OCI-LY1 (cell line): Measurements from ENCODE around the gene DRD4.

ENCODE experiments used
- H2AFZ ChIP-seq: fragments of 200-600 bp; sonication (generic), shearing (Covaris generic); 2 replicates; pipeline ENCODE4 v1.6.0; 2014; ENCODE audit warnings: antibody characterized with exemption, mild to moderate bottlenecking, low read length
- H3F3A ChIP-seq: fragments of 200-600 bp; sonication (generic), shearing (Covaris generic); 2 replicates; pipeline ENCODE4 v1.6.0; 2014; ENCODE audit warnings: mild to moderate bottlenecking, antibody characterized with exemption, low read length, moderate library complexity; ENCODE audit not compliant: insufficient read depth
- H3K27ac ChIP-seq: fragments of 200-600 bp; sonication (generic); 2 replicates; pipeline ENCODE4 v1.5.1; 2014; ENCODE audit warnings: low read length, mixed run types, mild to moderate bottlenecking, low read depth; ENCODE audit not compliant: poor library complexity, severe bottlenecking
- H3K27me3 ChIP-seq: fragments of 200-600 bp; sonication (generic); 2 replicates; pipeline ENCODE4 v1.6.0; 2014; ENCODE audit warnings: antibody characterized with exemption, mild to moderate bottlenecking, low read length, moderate library complexity; ENCODE audit not compliant: insufficient read depth
- H3K36me3 ChIP-seq: fragments of 200-600 bp; sonication (generic); 2 replicates; pipeline ENCODE4 v1.6.1; 2014; ENCODE audit warnings: mild to moderate bottlenecking, antibody characterized with exemption, low read length, moderate library complexity, mixed read lengths; ENCODE audit not compliant: insufficient read depth
- H3K4me1 ChIP-seq: fragments of 200-600 bp; sonication (generic); 2 replicates; pipeline ENCODE4 v1.5.1; 2014; ENCODE audit warnings: mild to moderate bottlenecking, low read length, moderate library complexity; ENCODE audit not compliant: insufficient read depth, severe bottlenecking
- H3K4me2 ChIP-seq: fragments of 200-600 bp; sonication (generic), shearing (Covaris generic); 2 replicates; pipeline ENCODE4 v1.6.1; 2014; ENCODE audit warnings: low read length
- H3K4me3 ChIP-seq: fragments of 200-600 bp; sonication (generic); 2 replicates; pipeline ENCODE4 v1.5.1; 2014; ENCODE audit warnings: low read length, low read depth, mild to moderate bottlenecking, mixed read lengths; ENCODE audit not compliant: poor library complexity, severe bottlenecking
- H3K79me2 ChIP-seq: fragments of 200-600 bp; shearing (Covaris generic); 2 replicates; pipeline ENCODE4 v1.6.1; 2016; ENCODE audit warnings: mixed run types, low read length, mixed read lengths; ENCODE audit not compliant: insufficient read depth
- H3K9ac ChIP-seq: fragments of 200-600 bp; sonication (generic), shearing (Covaris generic); 2 replicates; pipeline ENCODE4 v1.6.1; 2014; ENCODE audit warnings: mild to moderate bottlenecking, low read length, mixed read lengths
- H3K9me2 ChIP-seq: fragments of 200-600 bp; sonication (generic), shearing (Covaris generic); 2 replicates; pipeline ENCODE4 v1.6.1; 2014; ENCODE audit warnings: low read depth, mild to moderate bottlenecking, low read length, mixed read lengths
- H3K9me3 ChIP-seq: fragments of 200-600 bp; shearing (Covaris generic); 2 replicates; pipeline ENCODE4 v1.6.1; 2014; ENCODE audit warnings: low read length, mixed read lengths
- H4K20me1 ChIP-seq: fragments of 200-600 bp; sonication (generic), shearing (Covaris generic); 2 replicates; pipeline ENCODE4 v1.6.0; 2016; ENCODE audit warnings: mild to moderate bottlenecking, low read length; ENCODE audit not compliant: insufficient read depth
- EZH2 ChIP-seq: fragments of 200-600 bp; sonication (generic), shearing (Covaris generic); IDR thresholded peaks from 2 replicates; pipeline ENCODE4 v1.8.0; 2017; ENCODE audit warnings: borderline replicate concordance, mixed run types, mild to moderate bottlenecking, antibody characterized with exemption, low read length, moderate library complexity, mixed read lengths
- TF ChIP-seq, protein P1 (sequence below): fragments of 200-600 bp; sonication (generic), shearing (Covaris generic); IDR thresholded peaks from 2 replicates; pipeline ENCODE4 v1.5.1; 2017; ENCODE audit warnings: mild to moderate bottlenecking, antibody characterized with exemption, low read length, moderate library complexity, mixed read lengths

DRD4 gene

DNA sequence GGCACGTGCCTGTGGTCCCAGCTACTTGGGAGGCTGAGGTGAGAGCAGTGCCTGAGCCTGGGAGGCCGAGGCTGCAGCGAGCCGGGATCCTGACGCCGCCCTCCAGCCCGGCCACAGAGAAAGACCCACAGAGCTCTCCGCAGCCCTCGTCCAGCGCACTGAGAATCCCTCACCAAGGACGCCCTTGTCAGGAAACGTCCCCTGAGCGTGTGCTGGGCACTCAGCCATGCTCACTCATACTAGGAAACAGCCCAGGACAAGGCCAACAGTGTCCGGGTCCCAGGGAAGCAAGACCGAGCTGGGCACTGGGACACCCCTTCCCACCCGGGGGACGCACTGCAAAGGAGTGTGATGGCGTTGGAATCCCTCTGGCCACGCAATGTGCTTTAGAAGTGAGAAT is 43.4 kb downstream of the DRD4 start:
- Histone ChIP-seq H3K36me3 (peaks cover 48% of the 10 kb centered on the region), H3K27me3 (no peaks in the 10 kb centered on the region), H3K9me3 (no peaks in the 10 kb centered on the region), H3K9ac (no peak overlapping the region), H3K4me3 (no peak overlapping the region), H2AFZ (no peak overlapping the region), H3K9me2 (no peaks in the 10 kb centered on the region), H3K79me2 (no peaks in the 10 kb centered on the region), H4K20me1 (no peaks in the 10 kb centered on the region), H3K4me1 (no peaks in the 10 kb centered on the region), H3K4me2 (no peak overlapping the region), H3K27ac (no peak overlapping the region), H3F3A (no peaks in the 10 kb centered on the region)
- TF ChIP-seq, protein P1, sequence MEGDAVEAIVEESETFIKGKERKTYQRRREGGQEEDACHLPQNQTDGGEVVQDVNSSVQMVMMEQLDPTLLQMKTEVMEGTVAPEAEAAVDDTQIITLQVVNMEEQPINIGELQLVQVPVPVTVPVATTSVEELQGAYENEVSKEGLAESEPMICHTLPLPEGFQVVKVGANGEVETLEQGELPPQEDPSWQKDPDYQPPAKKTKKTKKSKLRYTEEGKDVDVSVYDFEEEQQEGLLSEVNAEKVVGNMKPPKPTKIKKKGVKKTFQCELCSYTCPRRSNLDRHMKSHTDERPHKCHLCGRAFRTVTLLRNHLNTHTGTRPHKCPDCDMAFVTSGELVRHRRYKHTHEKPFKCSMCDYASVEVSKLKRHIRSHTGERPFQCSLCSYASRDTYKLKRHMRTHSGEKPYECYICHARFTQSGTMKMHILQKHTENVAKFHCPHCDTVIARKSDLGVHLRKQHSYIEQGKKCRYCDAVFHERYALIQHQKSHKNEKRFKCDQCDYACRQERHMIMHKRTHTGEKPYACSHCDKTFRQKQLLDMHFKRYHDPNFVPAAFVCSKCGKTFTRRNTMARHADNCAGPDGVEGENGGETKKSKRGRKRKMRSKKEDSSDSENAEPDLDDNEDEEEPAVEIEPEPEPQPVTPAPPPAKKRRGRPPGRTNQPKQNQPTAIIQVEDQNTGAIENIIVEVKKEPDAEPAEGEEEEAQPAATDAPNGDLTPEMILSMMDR: no peak
- no peak for TF ChIP-seq EZH2

DNA sequence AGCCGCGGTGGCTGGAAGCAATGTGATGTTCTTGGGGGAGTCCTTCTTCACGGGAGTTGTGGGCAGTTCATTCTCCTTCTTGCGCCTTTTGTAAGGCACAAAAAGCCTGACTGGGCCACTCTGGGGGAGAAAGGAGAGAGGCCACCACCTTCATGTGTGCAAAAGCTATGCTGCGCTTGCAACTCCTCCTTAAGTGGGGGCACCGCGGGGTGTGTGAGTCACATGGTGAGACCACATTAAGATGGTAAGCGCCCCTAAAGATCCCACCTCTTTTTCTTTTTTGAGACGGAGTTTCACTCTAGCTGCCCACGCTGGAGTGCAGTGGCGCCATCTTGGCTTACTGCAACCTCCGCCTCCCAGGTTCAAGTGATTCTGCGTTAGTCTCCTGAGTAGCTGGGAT is 43.9 kb downstream of the DRD4 start:
- Histone ChIP-seq H3K79me2 (no peaks in the 10 kb centered on the region), H3F3A (no peaks in the 10 kb centered on the region), H4K20me1 (no peaks in the 10 kb centered on the region), H3K4me1 (no peaks in the 10 kb centered on the region), H3K4me2 (no peak overlapping the region), H3K9me3 (no peaks in the 10 kb centered on the region), H3K36me3 (peaks cover 52% of the 10 kb centered on the region), H2AFZ (no peak overlapping the region), H3K27me3 (no peaks in the 10 kb centered on the region), H3K9me2 (no peaks in the 10 kb centered on the region), H3K9ac (no peak overlapping the region), H3K4me3 (no peak overlapping the region), H3K27ac (no peak overlapping the region)
- TF ChIP-seq EZH2: no peak

DNA sequence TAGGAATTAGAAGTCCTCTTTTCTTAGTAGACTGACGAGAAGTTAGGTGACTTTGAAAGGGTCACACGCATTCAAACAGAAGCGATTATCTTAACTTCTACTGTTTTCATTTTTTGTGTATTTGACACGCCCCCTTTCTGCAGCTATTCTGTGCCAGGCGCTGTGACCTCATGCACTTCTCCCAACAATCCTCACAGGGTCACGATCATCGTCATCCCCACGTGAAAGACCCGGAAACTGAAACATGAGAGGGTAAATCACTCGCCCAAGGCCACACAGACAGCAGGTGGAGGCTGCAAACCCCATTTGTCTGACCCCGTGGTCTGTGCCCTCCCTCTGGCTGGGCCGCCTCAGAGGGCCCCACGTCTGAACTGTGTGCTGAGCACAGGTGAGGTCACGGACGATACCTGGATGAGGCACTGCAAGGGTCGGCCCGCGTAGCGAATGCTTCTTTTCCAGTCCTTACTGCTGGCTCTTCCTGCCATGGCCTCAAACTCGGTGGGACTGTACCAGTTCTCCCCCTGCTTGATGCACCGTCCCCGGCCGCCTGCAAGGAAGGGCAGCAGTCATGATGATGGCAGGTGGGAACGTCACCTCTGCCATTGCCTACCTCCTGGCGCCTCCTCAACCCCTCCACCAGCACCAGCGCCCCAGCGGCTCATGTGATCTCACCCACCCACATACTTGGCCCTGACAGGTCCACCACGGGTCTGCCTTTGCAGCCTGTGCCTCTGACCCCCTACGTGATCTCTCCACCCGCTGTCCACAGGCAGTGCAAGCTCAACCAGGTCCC is 49.6 kb downstream of the DRD4 start:
- Histone ChIP-seq H4K20me1 (no peaks in the 10 kb centered on the region), H3K36me3 (peaks cover 68% of the 10 kb centered on the region)

More for the DNA sequence above, 49.6 kb downstream of the DRD4 start:
- H3K27ac ChIP-seq: no peak overlapping the region
- no peaks in the 10 kb centered on the region for H3K79me2 ChIP-seq
- no peaks in the 10 kb centered on the region for H3F3A ChIP-seq
- TF ChIP-seq, protein P1: no peak
- TF ChIP-seq EZH2: no peak
- H3K4me2 ChIP-seq: no peak overlapping the region
- H3K9ac ChIP-seq: no peak overlapping the region
- H3K4me1 ChIP-seq: no peaks in the 10 kb centered on the region
- no peak overlapping the region for H3K4me3 ChIP-seq
- H2AFZ ChIP-seq: no peak overlapping the region
- no peaks in the 10 kb centered on the region for H3K27me3 ChIP-seq
- H3K9me3 ChIP-seq: no peaks in the 10 kb centered on the region
- no peaks in the 10 kb centered on the region for H3K9me2 ChIP-seq
